ENCODE measurements around the gene SPATC1L. TPM values are rescaled to one million over a fixed set of nuclear protein-coding genes. Genes with fewer than 3 reads are reported as not detected.

Gene SPATC1L
- polyA plus RNA-seq, 2 of the 4 experiments (the other 2 are of a cell fraction) = 0.14 TPM; not detected in 1

DNA sequence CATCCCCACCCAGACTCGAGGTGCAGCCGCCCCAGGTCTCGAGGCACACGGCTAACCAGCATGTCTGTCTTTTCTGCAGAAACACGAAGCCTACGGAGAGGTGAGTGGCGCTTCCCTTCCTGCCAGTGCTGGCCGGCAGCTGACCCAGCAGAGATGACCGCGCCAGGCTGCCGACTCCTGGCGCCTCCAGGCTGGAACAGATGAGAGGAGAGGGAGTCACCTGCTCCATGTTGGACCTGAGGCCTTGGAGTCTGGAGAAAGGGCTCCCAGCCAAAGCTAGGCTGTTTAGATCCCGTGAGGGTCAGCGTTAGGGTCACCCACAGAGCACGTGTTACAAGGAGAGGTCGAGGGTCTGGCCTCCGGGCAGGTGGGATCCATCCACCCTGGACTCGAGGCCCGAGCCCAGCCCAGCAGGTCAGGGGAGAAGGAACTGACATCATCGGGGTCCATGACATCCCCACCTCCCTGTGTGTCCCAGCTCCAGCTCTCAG lies 71.5 kb downstream of the SPATC1L start:
- TF ChIP-seq, protein P1, sequence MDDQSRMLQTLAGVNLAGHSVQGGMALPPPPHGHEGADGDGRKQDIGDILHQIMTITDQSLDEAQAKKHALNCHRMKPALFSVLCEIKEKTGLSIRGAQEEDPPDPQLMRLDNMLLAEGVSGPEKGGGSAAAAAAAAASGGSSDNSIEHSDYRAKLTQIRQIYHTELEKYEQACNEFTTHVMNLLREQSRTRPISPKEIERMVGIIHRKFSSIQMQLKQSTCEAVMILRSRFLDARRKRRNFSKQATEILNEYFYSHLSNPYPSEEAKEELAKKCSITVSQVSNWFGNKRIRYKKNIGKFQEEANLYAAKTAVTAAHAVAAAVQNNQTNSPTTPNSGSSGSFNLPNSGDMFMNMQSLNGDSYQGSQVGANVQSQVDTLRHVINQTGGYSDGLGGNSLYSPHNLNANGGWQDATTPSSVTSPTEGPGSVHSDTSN (IDR thresholded peaks at IDR 0.05) = no peak
- TF ChIP-seq KDM5A (IDR thresholded peaks at IDR 0.05) = no peak
- no peak for TF ChIP-seq NPAS2 (CRISPR knock-in tag; IDR thresholded peaks at IDR 0.05; ENCODE audit: borderline replicate concordance)
- TF ChIP-seq EHF (CRISPR knock-in tag; IDR thresholded peaks at IDR 0.05) = no peak
- TF ChIP-seq, protein P2, sequence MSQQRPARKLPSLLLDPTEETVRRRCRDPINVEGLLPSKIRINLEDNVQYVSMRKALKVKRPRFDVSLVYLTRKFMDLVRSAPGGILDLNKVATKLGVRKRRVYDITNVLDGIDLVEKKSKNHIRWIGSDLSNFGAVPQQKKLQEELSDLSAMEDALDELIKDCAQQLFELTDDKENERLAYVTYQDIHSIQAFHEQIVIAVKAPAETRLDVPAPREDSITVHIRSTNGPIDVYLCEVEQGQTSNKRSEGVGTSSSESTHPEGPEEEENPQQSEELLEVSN (IDR thresholded peaks at IDR 0.05; ENCODE audit: borderline replicate concordance, low read depth) = no peak
- no peak for TF ChIP-seq PHF8 (IDR thresholded peaks at IDR 0.05; ENCODE audit: borderline replicate concordance, low read depth)
- no peak for TF ChIP-seq CBX2 (IDR thresholded peaks at IDR 0.05; ENCODE audit: borderline replicate concordance, low read depth)
- TF ChIP-seq CHD4 (IDR thresholded peaks at IDR 0.05; ENCODE audit: borderline replicate concordance) = no peak
- no peak for TF ChIP-seq BHLHE40 (IDR thresholded peaks at IDR 0.05; ENCODE audit: low read depth, low read length)
- no peak for TF ChIP-seq ZNF302 (CRISPR knock-in tag; IDR thresholded peaks at IDR 0.05)
- TF ChIP-seq, protein P3, sequence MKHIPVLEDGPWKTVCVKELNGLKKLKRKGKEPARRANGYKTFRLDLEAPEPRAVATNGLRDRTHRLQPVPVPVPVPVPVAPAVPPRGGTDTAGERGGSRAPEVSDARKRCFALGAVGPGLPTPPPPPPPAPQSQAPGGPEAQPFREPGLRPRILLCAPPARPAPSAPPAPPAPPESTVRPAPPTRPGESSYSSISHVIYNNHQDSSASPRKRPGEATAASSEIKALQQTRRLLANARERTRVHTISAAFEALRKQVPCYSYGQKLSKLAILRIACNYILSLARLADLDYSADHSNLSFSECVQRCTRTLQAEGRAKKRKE (CRISPR knock-in tag; IDR thresholded peaks at IDR 0.05; ENCODE audit: low read depth) = no peak
- TF ChIP-seq FOSB (CRISPR knock-in tag; IDR thresholded peaks at IDR 0.05) = no peak
- TF ChIP-seq RAD21 (conservative IDR thresholded peaks at IDR 0.05 in 1 of 2, IDR thresholded peaks at IDR 0.05 in 1 of 2) = no peak
- Histone ChIP-seq H3K27ac (no peak overlapping the region), H3K4me3 (no peak overlapping the region), H3K4me2 (no peak overlapping the region), H3K9me3 (0 out of 3 replicates have a peak, but pooled peaks cover under 1% of the 10 kb centered on the region), H3K4me1 (no peaks in the 10 kb centered on the region)
- FAIRE-seq (no peak), ATAC-seq (no peak), DNase-seq (ENCODE audit: low read depth in 1 of 2, low spot score in 1 of 2) (no peak)
- 71% methylated on average over 15 of the region's 20 CpGs for WGBS (ENCODE audit: missing lambda C conversion rate)
- POLR2A ChIA-PET = no interaction called here
- CTCF ChIA-PET = no interaction called here

DNA sequence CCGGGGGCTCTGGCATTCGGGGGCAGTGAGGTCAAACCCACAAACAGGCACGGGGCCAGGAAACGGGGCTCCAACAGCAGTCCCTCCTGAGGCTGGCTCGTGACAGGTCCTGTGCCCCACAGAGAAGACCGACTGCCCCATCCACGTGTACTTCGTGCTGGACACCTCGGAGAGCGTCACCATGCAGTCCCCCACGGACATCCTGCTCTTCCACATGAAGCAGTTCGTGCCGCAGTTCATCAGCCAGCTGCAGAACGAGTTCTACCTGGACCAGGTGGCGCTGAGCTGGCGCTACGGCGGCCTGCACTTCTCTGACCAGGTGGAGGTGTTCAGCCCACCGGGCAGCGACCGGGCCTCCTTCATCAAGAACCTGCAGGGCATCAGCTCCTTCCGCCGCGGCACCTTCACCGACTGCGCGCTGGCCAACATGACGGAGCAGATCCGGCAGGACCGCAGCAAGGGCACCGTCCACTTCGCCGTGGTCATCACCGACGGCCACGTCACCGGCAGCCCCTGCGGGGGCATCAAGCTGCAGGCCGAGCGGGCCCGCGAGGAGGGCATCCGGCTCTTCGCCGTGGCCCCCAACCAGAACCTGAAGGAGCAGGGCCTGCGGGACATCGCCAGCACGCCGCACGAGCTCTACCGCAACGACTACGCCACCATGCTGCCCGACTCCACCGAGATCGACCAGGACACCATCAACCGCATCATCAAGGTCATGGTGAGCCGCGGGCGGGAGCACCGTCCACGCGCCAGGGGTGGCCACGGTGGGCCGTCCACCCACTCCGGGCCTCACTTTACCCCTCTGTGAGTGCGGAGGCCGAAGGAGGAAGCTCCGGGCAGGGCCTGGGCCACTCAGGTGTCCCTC lies 72.2 kb downstream of the SPATC1L start:
- FAIRE-seq (no peak), DNase-seq (ENCODE audit: low read depth in 1 of 2, low spot score in 1 of 2) (no peak), ATAC-seq (no peak)
- no peaks in the 10 kb centered on the region for H3K4me1 ChIP-seq
- no peak overlapping the region for H3K4me2 ChIP-seq
- TF ChIP-seq RARB (CRISPR knock-in tag; IDR thresholded peaks at IDR 0.05) = no peak
- TF ChIP-seq EP300 (IDR thresholded peaks at IDR 0.05) = no peak
- TF ChIP-seq RAD21 (conservative IDR thresholded peaks at IDR 0.05 in 1 of 2, IDR thresholded peaks at IDR 0.05 in 1 of 2) = no peak
- TF ChIP-seq HOXB13 (CRISPR knock-in tag; IDR thresholded peaks at IDR 0.05; ENCODE audit: low read depth) = no peak
- TF ChIP-seq, protein P1 (IDR thresholded peaks at IDR 0.05) = no peak
- TF ChIP-seq, protein P4, sequence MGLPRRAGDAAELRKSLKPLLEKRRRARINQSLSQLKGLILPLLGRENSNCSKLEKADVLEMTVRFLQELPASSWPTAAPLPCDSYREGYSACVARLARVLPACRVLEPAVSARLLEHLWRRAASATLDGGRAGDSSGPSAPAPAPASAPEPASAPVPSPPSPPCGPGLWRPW (IDR thresholded peaks at IDR 0.05) = no peak
- no peak for TF ChIP-seq JUNB (IDR thresholded peaks at IDR 0.05)
- TF ChIP-seq TP53 (CRISPR knock-in tag; IDR thresholded peaks at IDR 0.05) = no peak
- no peak for TF ChIP-seq EHF (CRISPR knock-in tag; IDR thresholded peaks at IDR 0.05)
- no peak for TF ChIP-seq GATA3 (IDR thresholded peaks at IDR 0.05; ENCODE audit: borderline replicate concordance)
- no peak for TF ChIP-seq KDM5A (IDR thresholded peaks at IDR 0.05)
- no peak for TF ChIP-seq PHF8 (IDR thresholded peaks at IDR 0.05; ENCODE audit: borderline replicate concordance, low read depth)
- no peak for TF ChIP-seq ESRRA (IDR thresholded peaks at IDR 0.05; ENCODE audit: borderline replicate concordance, low read length)
- H3K4me3 ChIP-seq = no peak overlapping the region
- 78% methylated on average over 8 of the region's 69 CpGs for WGBS (ENCODE audit: missing lambda C conversion rate)
- CTCF ChIA-PET = no interaction called here
- H3K27ac ChIP-seq = no peak overlapping the region
- H3K9me3 ChIP-seq = 0 out of 3 replicates have a peak, but pooled peaks cover 2% of the 10 kb centered on the region
- POLR2A ChIA-PET = no interaction called here
